SW480 (cell line): ENCODE measurements around the gene TRIM33.
A peak's percentile ranks its signal among the peaks of the same experiment; 100 is the strongest.

Experiments used
- DNase-seq: peaks from one replicate; pipeline ENCODE4 v3.0.0-alpha.2; 2016; ENCODE audit warnings: low spot score

Gene TRIM33

DNA sequence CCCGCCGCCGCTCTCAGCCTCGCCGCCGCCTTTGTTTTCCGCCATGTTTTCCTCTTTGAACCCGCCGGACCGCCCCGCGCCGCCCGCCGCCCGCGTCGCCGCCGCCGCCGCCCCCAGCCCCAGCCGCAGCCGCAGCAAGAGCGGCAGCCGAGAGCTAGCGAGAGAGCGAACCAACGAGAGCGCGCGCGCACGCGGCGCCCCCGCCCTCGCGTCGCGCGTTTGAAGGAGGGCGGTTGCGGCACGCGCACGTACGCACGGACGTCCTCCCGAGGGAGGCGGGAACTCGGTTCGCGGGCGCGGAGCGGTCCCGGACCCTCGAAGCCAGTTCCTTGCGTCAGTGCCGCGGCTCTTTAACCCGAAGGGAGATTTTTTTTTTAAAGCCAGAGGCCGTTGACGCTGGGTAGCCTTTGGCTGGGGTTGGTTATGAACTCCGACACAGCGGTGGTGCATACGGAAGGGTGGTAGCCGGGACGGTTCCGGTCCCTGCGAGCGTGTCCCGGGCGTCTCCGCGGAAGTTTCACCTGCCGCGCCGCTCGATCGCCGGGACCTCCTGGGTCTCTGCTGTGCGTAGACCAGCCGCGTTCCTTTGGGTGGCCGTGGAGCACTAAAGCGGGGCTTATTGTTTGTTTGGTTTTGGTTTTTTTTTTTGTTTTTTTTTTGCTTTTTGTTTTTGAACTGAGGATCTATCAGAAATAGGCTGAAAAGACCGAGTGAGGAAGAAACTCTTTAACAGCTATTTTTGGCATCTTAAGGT is at the start of gene TRIM33:
Gene TRIM33, minus strand, starts transcription at position 172 of the 754 bp plus-strand sequence. Its CDS starts 127 bp downstream, at position 45.
- DNase-seq = peak; percentile 84

DNA sequence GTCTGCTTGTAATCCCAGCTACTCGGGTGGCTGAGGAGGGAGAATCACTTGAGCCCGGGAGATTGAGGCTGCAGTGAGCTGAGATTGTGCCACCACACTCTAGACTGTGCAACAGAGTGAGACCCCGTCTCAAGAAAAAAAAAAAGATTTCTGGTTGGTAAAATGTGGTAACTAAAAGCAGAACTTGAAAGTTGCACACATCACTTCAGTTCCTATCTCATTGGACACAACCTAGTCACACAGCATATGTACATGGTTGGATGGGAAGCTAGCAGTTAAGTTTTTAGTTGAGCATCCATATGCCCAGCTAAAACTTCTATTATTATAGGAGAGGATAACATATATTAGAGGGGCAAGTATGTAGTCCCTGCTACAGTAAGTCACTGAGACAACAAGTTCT is 48.4 kb upstream of the TRIM33 start:
- DNase-seq = no peak

DNA sequence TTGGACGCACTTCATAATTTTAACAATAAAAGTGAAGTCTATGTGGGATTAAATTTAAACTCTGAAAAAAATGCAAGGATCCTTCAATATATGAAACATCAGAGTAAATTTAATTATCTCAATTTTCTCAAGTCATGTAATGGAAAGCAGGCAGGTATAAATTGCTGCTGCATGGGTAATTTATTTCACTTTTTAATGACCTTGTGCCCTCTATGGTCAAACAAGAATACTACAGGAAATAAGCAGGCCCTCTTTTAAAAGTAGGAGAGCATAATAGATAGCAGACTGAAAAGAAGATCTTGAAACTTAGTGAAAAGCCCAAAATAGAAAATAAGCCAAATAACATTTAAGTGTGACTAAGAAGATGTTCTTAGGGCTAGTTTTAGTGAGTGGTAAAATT is 47.5 kb upstream of the TRIM33 start:
- peak; percentile 33 for DNase-seq

DNA sequence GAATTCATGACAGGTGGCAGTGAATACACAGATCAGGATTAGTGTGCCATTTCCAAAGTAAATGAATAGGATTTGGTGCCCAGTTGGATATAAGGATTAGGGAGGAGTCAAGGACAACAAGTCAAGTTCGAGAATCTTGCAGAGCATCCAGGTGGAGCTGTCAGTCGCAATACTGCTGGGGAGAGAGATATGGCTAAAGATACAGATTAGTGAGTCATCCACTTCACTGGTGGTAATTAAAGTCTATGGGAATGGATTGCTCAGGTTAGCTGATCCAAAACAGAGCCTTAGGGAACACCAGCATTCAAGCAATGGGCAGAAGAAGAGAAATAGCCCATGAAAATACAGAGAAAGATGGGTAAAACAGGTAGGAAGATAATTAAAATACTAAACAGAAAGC is 43.6 kb upstream of the TRIM33 start:
- no peak for DNase-seq

DNA sequence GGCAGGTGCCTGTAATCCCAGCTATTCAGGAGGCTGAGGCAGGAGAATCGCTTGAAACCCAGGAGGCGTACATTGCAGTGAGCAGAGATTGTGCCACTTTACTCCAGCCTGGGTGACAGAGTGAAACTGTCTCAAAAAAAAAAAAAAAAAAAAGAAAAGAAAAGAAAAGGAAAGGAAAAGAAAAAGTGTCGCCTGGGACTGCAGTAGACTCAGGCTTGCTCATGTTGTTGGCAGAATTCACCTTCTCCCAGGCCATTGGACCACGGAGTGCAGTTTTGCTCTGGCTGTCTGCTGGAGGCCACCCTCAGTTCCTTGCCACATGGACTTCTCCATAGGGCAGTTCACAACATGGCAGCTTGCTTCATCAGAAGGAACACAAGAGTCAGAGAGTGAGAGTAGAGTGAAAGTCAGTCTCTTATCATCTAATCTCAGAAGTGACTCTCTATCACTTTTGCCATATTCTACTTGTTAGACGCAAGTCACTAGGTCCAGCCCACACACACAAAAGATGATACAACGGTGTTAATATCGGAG is 41.2 kb upstream of the TRIM33 start:
- DNase-seq = no peak

DNA sequence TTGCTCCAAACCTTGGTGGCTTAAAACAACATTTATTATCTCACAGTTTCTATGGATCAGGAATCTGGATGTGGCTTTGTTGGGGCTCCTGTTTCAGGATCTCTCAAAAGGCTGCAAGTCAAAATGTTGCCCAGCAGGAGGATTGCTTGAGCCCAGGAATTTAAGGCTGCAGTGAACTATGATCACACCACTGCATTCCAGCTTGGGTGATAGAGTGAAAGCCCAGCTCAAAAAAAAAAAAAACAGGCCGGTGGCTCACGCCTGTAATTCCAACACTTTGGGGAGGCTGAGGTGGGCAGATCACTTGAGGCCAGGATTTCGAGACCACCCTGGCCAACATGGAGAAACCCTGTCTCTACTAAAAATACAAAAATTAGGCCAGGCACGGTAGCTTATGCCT is 40.4 kb upstream of the TRIM33 start:
- DNase-seq = no peak

DNA sequence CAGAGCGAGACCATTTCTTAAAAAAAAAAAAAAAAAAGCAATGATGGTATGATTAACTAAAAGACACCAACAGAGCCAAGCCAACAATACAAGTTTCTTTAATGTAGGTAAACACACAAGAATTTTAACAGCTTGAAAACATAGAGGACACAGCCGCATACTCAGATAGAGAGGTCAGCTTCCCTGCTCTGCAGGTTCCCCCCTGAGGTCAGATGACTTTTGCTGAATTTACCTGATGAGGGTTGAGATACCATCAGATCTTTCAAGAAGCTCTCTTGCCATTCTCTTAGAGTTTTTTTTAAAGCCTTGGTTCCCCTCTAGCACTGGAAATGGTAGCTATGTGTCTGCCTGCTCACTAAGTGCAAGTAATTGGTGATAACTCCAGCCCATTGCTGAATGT is 39.3 kb upstream of the TRIM33 start:
- DNase-seq = no peak

DNA sequence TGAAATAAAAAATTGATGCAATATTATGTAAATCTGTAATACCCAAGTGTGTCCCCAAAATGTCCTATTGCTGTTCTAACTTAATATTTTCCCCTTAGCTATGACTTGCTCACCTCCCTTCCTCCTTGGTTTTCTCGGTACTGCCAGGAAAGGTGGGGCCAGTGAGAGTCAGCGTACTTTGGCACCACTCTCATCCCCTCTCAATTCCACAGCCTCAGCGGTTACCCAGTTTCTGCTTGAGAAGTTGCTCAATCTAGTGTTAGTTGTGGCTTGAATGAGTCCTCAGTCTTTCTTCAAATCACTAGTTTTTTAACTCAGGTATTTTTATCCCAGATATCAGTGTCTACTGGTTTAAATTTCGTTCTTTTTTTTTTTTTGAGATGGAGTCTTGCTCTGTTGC is 38.1 kb upstream of the TRIM33 start:
- DNase-seq = no peak

DNA sequence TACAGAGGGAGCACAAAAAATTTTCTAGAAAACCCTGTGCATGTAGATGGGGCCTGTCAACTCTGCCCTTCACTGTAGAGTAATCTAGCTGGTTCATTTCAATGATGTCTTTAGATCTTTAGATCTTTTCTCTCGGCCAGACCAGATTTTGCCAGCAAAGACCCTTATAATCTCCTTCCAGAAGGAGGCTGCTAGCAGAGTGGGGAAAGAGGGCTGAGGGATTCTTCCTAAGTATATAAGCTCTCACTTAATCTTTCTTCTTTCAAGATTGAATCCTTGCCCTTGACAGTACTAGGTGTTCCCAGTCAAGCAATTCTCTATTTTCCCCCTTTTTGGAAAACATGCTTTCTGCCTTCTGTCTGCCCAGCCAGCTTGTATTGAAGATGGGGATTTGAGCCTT is 36.1 kb upstream of the TRIM33 start:
- no peak for DNase-seq

DNA sequence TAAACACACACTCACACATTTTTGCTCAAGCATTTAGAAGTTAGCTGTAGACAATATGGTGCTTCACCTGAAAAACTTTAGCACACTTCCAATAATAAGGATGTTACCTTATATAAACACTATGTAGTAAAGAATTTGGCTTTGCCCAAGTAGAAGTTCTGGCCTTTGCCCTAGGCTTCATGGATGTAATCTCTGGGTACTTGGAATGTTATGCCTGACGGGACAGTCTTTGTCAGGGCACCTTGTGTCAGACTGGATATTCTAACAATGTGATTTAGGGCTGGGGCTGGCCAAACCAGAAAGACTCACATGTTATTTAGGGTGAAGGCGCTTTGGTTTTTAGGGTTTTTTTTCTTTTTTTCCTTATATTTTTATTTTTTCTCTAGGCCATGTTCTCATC is 34.8 kb upstream of the TRIM33 start:
- no peak for DNase-seq

DNA sequence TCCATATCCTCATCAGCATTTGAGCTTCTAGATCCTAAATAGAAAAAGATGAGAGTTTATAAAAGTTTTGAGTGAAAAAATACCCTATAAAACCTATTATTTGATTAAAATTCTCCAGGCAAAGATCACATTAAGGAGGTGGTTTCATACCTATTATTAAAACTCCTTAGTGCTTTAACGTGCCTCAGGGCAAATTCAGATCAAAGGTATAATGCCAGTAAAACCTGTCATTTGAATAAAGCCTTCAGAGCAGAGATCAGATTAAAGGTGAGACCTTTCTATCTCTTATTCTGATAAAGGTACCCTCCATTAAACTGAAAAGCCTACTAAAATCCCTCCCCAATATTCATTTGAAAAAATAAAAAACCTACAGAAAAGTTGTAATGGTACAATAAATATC is 34.3 kb upstream of the TRIM33 start:
- no peak for DNase-seq

DNA sequence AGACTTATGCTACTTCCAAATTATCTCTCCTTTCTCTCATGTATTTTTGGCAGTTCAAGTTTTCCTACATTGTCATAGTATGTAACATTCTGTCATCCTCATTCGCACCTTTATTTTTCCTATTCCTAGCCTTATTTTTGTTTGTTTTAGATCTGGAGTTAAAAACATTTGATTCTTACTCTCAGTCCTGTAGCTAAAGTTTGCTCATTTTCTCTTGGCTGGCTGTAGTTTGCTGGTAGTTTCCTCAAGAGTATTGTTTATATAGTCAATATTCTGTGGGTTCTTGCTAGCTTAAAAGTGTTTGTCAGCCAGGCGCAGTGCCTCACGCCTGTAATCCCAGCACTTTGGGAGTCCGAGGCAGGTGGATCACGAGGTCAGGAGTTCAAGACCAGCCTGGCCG is 29.8 kb upstream of the TRIM33 start:
- DNase-seq = no peak

DNA sequence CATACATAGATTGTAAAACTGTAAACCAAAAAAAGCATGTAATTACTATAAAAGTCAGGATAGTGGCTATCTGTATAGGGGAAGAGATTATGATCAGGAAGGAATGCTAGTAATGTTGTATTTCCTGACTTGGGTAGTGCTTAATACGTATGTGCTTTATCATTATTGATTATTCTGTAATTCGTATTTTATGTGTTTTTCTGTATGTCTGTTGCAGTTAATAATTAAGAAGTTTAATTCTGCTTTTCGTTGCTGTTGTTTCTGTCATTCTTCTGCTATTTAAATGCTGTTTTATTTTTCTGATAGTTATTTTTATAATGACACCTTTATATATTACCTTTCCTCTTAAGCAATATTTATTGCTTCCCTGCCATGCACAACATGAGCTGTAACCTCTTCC is 29.3 kb upstream of the TRIM33 start:
- DNase-seq = no peak

DNA sequence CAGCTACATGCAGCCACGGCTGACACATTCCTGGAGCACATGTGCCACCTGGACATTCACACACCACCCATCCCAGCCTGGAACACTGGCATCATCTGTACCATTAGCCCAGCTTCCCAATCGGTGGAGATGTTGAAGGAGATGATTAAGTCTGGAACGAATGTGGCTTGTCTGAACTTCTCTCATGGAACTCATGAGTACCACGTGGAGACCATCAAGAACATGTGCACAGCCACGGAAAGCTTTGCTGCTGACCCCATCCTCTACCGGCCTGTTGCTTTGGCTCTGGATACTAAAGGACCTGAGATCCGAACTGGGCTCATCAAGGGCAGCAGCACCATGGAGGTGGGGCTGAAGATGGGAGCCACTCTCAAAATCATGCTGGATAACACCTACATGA is 25.0 kb upstream of the TRIM33 start:
- DNase-seq = no peak

DNA sequence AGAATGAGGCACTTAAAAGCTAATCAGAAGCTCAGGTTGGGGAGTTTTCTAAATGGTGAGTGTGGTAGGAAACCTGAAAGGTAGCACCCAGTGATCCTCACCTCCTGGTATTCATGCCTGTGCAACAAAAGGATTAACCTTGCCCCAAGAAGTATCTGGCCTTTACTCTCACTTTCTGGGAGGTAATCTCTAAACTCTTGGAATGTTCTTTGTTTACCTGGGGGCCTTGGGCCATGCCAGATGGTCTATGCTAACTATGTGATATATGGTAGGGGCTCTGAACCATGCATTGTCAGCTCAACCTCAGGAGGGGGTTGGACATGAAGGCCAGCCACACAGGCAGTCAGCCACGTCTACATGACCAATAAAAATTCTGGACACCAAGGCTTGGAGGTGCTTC is 24.4 kb upstream of the TRIM33 start:
- DNase-seq = no peak

DNA sequence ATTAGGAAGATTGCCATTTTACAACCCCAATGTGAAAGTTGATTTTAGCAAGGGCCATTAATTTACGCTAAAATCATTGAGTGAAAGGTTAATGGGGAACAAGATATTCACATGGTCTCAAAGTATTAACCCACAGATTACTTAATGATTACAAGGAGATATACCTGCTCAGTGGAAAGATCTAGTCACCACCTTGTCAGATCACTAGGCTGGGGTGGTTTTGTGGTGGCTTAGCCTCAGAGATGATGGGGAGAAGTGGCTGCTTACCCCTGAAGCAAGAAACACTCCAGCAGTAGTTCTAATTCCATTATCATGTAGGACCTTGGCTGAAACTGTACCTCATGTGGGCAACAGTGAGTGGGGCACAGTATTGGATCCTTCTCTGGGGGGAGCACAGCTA is 20.1 kb upstream of the TRIM33 start:
- no peak for DNase-seq

DNA sequence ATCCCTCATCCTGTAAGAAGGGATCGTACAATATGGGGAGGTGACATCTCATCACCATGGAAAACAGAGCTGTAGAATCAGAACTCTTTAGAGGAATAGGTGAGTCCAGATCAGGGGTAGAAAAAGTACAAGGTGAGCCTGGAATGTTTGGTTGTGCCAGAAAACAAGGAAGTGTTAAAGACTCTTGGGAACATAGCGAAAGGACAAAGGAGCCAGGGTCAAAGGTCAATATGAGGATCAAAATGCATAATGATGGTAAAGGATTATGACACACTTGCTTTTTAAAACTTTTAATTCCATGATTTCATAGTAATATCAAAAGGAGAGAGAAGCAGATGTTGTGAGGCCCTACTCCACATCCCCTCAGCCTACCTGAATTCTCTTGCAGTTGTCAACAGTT is 19.2 kb upstream of the TRIM33 start:
- no peak for DNase-seq

DNA sequence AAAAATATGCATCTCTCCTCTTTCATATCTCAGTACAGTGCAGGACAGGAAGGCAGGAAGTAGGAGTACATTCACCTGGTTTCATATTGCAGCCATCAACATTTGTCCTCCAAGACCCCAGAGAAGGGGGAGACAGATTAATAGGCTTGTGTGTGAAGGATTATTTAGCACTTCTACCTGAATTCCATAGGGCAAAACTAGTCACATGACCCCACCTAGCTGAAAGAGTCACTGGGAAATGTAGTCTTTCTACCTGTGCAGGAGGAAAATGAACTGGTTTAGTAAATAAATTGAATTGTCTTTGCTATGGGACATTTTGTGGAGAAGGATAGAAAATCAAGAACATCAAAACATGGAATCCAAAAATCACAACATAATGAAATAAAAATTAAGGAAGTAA is 13.9 kb upstream of the TRIM33 start:
- DNase-seq = peak; percentile 7

DNA sequence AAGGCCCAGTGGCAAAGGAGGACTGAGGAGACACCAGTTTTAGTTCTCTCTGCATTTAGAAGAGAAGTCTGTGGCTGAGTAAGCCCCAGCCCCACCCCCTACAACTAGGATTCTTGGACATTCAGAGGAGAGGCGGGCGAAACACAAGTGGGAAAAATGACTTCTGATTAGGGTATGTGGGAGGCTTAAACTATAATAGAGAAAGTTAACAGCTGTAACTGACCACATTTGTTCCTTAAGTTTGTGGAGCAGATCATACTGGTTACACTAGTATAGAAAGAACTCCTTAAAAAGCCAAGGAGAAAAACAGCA is 11.2 kb upstream of the TRIM33 start:
- DNase-seq = no peak

DNA sequence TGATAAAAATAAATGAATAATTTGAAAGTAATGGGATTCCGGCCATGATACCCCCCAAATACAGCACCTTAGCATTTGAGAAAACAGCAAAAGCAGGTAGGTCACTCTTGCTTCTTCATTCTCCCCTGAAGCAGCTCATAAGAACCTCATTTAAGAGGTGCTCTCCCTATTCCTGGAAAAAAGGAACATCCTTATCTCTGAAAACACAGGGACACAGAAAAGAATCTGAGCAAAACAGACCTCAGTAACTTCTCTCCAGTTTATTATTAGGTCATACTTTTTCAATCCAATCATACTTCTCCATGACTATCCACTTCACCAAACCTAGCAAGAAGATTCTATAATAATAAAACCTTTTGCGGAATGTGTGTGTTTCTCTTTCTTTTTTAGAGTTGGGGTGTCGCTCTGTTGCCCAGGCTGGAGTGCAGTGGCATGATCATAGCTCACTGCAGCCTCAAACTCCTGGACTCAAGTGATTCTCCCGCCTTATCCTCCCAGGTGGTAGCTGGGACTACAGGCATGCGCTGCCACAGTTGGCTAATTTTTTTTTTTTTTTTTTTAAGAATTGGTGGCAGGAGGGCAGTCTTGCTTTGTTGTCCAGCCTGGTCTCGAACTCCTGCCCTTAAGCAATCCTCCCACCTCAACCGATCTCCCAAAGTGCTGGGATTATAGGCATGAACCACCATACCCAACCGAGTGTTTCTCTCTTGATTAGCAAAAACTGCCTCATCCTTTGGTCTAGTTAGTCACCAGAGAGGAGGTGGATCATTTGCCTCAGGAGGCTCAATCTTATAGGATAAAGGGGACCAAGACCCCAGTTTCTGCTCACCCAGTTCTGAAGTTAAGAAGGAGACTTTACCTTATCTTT is 10.6 kb upstream of the TRIM33 start:
- no peak for DNase-seq

DNA sequence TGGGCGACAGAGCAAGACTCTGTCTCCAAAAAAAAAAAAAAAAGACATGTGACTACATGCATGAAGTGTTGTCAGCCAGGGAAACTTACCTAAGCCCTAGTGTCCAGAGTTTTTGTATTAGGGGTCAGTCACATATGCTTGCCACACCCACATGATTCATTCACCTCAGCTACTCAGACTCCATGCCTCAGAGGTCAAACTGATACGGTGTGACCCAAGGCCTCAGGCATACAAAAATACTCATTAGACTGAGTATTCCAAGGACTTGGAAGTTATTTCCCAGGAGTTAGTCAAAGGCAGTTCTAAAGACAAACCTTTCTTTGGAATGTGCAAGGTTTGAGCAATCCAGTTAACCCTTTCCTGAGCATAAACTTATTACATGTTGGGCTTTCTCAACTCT is 6.3 kb upstream of the TRIM33 start:
- DNase-seq = no peak

DNA sequence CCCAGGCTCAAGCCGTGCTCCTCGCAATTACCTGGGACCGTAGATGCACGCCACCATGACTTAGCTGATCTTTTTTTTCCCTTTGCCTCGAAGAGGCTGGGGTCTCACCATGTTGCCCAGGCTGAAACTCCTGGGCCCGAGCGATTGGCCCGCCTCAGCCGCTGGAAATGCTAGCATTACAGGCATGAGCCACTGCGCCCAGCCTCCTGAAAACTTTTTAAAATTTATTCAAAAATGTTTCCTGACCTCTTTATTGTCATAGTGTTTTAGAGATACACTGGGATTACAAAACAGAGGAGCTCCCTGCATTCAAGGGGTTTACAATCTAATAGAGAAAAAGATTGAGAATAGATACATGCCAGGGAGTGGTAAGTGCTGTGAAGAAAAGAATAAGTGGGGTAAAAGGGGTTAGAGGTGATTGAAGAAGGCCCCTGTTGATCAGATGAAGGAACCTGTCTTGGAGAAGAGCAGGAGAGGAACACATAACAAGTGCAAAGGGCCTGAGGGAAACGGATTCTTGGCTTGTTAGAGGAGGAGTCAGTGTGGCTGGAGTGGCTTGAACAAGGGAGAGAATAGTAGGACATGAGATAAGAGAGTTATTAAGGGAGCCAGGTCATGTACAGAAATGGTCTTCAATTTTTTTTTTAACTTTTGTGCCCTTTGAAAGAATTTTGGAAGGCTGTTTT is 1.7 kb upstream of the TRIM33 start:
- no peak for DNase-seq
